Ovary (tissue), 3 donors: ENCODE data around the gene PAM.

Experiments used
- CTCF ChIP-seq, 3 donors: fragments of 450-650 bp in 2 of 3; fragments of 200-600 bp in 1 of 3; IDR thresholded peaks; one replicate each; pipeline versions ENCODE4 v1.5.1 to v1.8.0; 2016 to 2022; ENCODE audit warnings: antibody characterized with exemption in 3 of 3, mild to moderate bottlenecking in 1 of 3
- POLR2A ChIP-seq: fragments of 450-650 bp; IDR thresholded peaks from one replicate; pipeline ENCODE4 v1.6.1; 2017; ENCODE audit warnings: antibody characterized with exemption, mild to moderate bottlenecking, moderate library complexity
- donor health status: DM: no; HTN: no; CAD: no.

- TF ChIP-seq CTCF (IDR thresholded peaks at IDR 0.05) (no peak), POLR2A (no peak)
Measured at GRCh38 chr5:102743900-102744299, 11.2 kb upstream of the PAM start.
